DOHH2 (cell line): Measurements from ENCODE around the gene ATIC.

Experiments
- H3F3A ChIP-seq: fragments of 200-600 bp; sonication (generic), shearing (Covaris generic); 2 replicates; pipeline ENCODE4 v1.6.0; 2016; ENCODE audit warnings: antibody characterized with exemption, mild to moderate bottlenecking; ENCODE audit not compliant: control insufficient read depth, insufficient read depth
- H3K27ac ChIP-seq: fragments of 200-600 bp; sonication (generic); 2 replicates; pipeline ENCODE4 v1.5.1; 2014; ENCODE audit warnings: low read depth, mild to moderate bottlenecking, low read length, moderate library complexity
- H3K27me3 ChIP-seq: fragments of 200-600 bp; sonication (generic); 2 replicates; pipeline ENCODE4 v1.6.1; 2014; ENCODE audit warnings: mild to moderate bottlenecking, low read length, mixed read lengths; ENCODE audit not compliant: control insufficient read depth
- H3K36me3 ChIP-seq: fragments of 200-600 bp; sonication (generic); 2 replicates; pipeline ENCODE4 v1.6.1; 2014; ENCODE audit warnings: mild to moderate bottlenecking, low read length, moderate library complexity, mixed read lengths; ENCODE audit not compliant: control insufficient read depth
- H3K4me1 ChIP-seq: fragments of 200-600 bp; sonication (generic); 2 replicates; pipeline ENCODE4 v1.6.1; 2014; ENCODE audit warnings: mild to moderate bottlenecking, low read length, mixed read lengths; ENCODE audit not compliant: control insufficient read depth
- H3K4me2 ChIP-seq: fragments of 200-600 bp; sonication (generic); 2 replicates; pipeline ENCODE4 v1.6.0; 2014; ENCODE audit warnings: mild to moderate bottlenecking, low read length, moderate library complexity
- H3K4me3 ChIP-seq: fragments of 200-600 bp; sonication (generic); 2 replicates; pipeline ENCODE4 v1.5.1; 2014; ENCODE audit warnings: mild to moderate bottlenecking, low read length, mixed read lengths
- H3K79me2 ChIP-seq: fragments of 200-600 bp; sonication (generic); 2 replicates; pipeline ENCODE4 v1.6.1; 2014; ENCODE audit warnings: mild to moderate bottlenecking, low read length, mixed read lengths; ENCODE audit not compliant: control insufficient read depth
- H3K9me2 ChIP-seq: fragments of 200-600 bp; sonication (generic); replicated peaks from 2 replicates; pipeline ENCODE4 v1.6.1; 2014; ENCODE audit warnings: mild to moderate bottlenecking, low read length, mixed read lengths; ENCODE audit not compliant: control insufficient read depth
- H3K9me3 ChIP-seq: fragments of 200-600 bp; sonication (generic); 2 replicates; pipeline ENCODE4 v1.6.1; 2014; ENCODE audit warnings: antibody characterized with exemption, low read length, mixed read lengths; ENCODE audit not compliant: control insufficient read depth, insufficient read depth
- H4K20me1 ChIP-seq: fragments of 200-600 bp; sonication (generic); 2 replicates; pipeline ENCODE4 v1.6.0; 2014; ENCODE audit warnings: low read depth, mild to moderate bottlenecking, antibody characterized with exemption, low read length, moderate library complexity; ENCODE audit not compliant: control insufficient read depth, insufficient read depth
- CTCF ChIP-seq: fragments of 200-600 bp; sonication (generic); IDR thresholded peaks from one replicate; pipeline ENCODE4 v1.5.1; 2014; ENCODE audit warnings: antibody characterized with exemption, mild to moderate bottlenecking, low read depth, low read length; ENCODE audit not compliant: poor library complexity, severe bottlenecking
- EZH2phosphoT487 ChIP-seq: fragments of 200-600 bp; sonication (generic); IDR thresholded peaks from 2 replicates; pipeline ENCODE4 v1.6.1; 2017; ENCODE audit warnings: borderline replicate concordance, mild to moderate bottlenecking, antibody characterized with exemption, low read length, moderate library complexity, mixed read lengths

Gene ATIC

GRCh38 chr2:215356334-215356947 is 44.6 kb downstream of the ATIC start:
- Histone ChIP-seq H3K27me3 (no peaks in the 10 kb centered on the region), H3K9me2 (no peaks in the 10 kb centered on the region), H3K4me1 (no peaks in the 10 kb centered on the region), H3K27ac (no peak overlapping the region), H4K20me1 (no peaks in the 10 kb centered on the region), H3K79me2 (no peaks in the 10 kb centered on the region), H3K9me3 (no peaks in the 10 kb centered on the region), H3K4me3 (no peak overlapping the region), H3K4me2 (no peak overlapping the region), H3F3A (no peaks in the 10 kb centered on the region), H3K36me3 (peaks cover 40% of the 10 kb centered on the region)
- TF ChIP-seq CTCF = no peak
- TF ChIP-seq EZH2phosphoT487 = no peak

GRCh38 chr2:215356948-215357461 is 45.1 kb downstream of the ATIC start:
- Histone ChIP-seq H3K4me1 (no peaks in the 10 kb centered on the region), H4K20me1 (no peaks in the 10 kb centered on the region), H3K36me3 (peaks cover 38% of the 10 kb centered on the region), H3K27ac (no peak overlapping the region), H3K27me3 (no peaks in the 10 kb centered on the region), H3K79me2 (no peaks in the 10 kb centered on the region), H3K4me2 (no peak overlapping the region), H3K9me3 (no peaks in the 10 kb centered on the region), H3K9me2 (no peaks in the 10 kb centered on the region), H3K4me3 (no peak overlapping the region), H3F3A (no peaks in the 10 kb centered on the region)
- TF ChIP-seq EZH2phosphoT487 (no peak), CTCF (no peak)

GRCh38 chr2:215357660-215358059 is 45.8 kb downstream of the ATIC start:
- H3F3A ChIP-seq = no peaks in the 10 kb centered on the region
- no peaks in the 10 kb centered on the region for H3K79me2 ChIP-seq
- H3K27me3 ChIP-seq = no peaks in the 10 kb centered on the region
- H4K20me1 ChIP-seq = no peaks in the 10 kb centered on the region
- no peak overlapping the region for H3K4me3 ChIP-seq
- no peak for TF ChIP-seq CTCF
- no peak for TF ChIP-seq EZH2phosphoT487
- H3K4me2 ChIP-seq = no peak overlapping the region
- H3K9me3 ChIP-seq = no peaks in the 10 kb centered on the region
- no peaks in the 10 kb centered on the region for H3K9me2 ChIP-seq
- no peak overlapping the region for H3K27ac ChIP-seq
- no peaks in the 10 kb centered on the region for H3K4me1 ChIP-seq
- H3K36me3 ChIP-seq = peaks cover 44% of the 10 kb centered on the region
